HG03103 (cell line): ENCODE data around the gene TXLNA.
"Not testable (repeated sequence)": the region's sequence is repeated elsewhere in the genome, so short reads cannot be mapped to it uniquely, and the experiment has no call there.

Experiments used
- ATAC-seq: cut with Tn5 transposase; IDR thresholded peaks from one replicate; pipeline ENCODE4 v1.9.1; 2021; ENCODE audit warnings: low read depth; ENCODE audit not compliant: unreplicated experiment

TXLNA gene

GRCh38 chr1:32179443-32180185 is at the start of gene TXLNA:
TXLNA (plus strand) TSS chr1:32179675; CDS start chr1:32180346, 671 bp downstream.
- ATAC-seq, result peak; percentile 75

- not testable (repeated sequence) for ATAC-seq
These were observed 45.6 kb upstream of the TXLNA start for GRCh38 chr1:32133950-32134280.

- ATAC-seq, result no peak
These were observed 42.4 kb upstream of the TXLNA start for GRCh38 chr1:32137111-32137510.

GRCh38 chr1:32138965-32139364 is 40.5 kb upstream of the TXLNA start:
- ATAC-seq, result no peak

GRCh38 chr1:32142446-32143301 is 36.8 kb upstream of the TXLNA start:
- ATAC-seq, result no peak

GRCh38 chr1:32143302-32143695 is 36.2 kb upstream of the TXLNA start:
- not testable (repeated sequence) for ATAC-seq

- no peak for ATAC-seq
These were observed 35.4 kb upstream of the TXLNA start for GRCh38 chr1:32144033-32144432.

- not testable (repeated sequence) for ATAC-seq
These were observed 31.7 kb upstream of the TXLNA start for GRCh38 chr1:32147799-32148198.

- ATAC-seq, result no peak
These were observed 28.6 kb upstream of the TXLNA start for GRCh38 chr1:32150847-32151246.

GRCh38 chr1:32151319-32151787 is 28.1 kb upstream of the TXLNA start:
- no peak for ATAC-seq

GRCh38 chr1:32159189-32159588 is 20.3 kb upstream of the TXLNA start:
- ATAC-seq, result no peak

- ATAC-seq, result no peak
These were observed 16.1 kb upstream of the TXLNA start for GRCh38 chr1:32163405-32163804.

GRCh38 chr1:32165633-32166032 is 13.8 kb upstream of the TXLNA start:
- ATAC-seq, result not testable (repeated sequence)

GRCh38 chr1:32170991-32171390 is 8.5 kb upstream of the TXLNA start:
- ATAC-seq, result no peak

GRCh38 chr1:32172621-32173245 is 6.7 kb upstream of the TXLNA start:
- ATAC-seq, result no peak

GRCh38 chr1:32178380-32179192 is 889 bp upstream of the TXLNA start:
- no peak for ATAC-seq

GRCh38 chr1:32179193-32179442 is 357 bp upstream of the TXLNA start:
- ATAC-seq, result no peak

- ATAC-seq, result no peak
These were observed 948 bp downstream of the TXLNA start for GRCh38 chr1:32180186-32181060.

- ATAC-seq, result no peak
These were observed 1.6 kb downstream of the TXLNA start for GRCh38 chr1:32181065-32181464.

GRCh38 chr1:32181563-32181962 is 2.1 kb downstream of the TXLNA start:
- ATAC-seq, result no peak
